HG03457 (cell line): ENCODE results near the gene SYNGR2.

Experiments
- ATAC-seq: cut with Tn5 transposase; IDR thresholded peaks from one replicate; pipeline ENCODE4 v1.9.1; 2021; ENCODE audit warnings: moderate number of reproducible peaks; ENCODE audit not compliant: unreplicated experiment

Gene SYNGR2

DNA sequence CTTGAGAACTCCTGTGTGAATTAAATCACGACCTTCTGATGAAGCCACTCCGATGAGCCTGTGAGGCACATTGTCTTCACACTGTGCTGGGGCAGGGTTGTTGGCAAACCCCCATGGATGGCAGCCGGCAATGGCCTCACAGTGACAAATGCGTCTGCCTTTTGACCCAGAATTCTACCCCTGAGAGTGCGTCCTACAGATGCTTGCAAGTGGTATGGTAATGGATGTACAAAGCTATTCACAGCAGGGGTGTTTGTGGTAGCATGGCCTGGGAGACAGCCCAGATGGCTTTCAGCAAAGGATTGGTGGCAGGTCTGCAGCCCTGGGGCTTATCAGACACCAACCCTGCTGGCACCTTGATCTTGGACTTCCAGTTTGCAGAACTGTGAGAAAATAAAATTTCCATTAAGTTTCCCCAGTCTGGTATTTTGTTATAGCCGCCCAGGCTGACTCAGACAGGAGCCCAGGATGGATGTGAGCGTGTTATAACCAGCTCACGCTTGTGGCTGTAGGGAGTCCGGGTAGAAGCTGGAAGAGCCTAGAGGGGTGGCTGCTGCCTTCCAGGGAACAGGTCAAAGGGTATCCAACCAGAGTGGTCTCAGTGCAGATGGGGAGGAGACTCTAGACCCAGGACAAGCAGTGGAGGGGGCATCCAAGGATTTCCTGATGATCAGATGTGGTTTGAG is 28.9 kb downstream of the SYNGR2 start:
- ATAC-seq, result no peak

DNA sequence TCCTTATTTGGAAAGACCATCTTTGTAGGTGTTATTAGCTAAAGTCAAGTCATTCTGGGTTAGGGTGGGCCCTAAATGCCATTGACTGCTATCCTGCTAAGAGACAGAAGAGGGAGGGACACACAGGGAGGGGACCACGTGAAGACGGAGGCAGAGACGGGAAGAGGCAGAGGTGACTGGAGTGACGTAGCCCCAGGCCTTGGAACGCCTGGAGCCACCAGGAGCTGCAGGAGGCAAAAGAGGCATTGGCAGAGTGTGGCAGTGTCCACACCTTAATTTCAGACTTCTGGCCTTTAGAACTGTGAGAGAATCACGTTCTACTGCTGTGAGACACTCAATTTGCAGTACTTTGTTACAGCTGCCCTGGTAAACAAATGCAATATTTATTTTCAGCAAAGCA is 32.1 kb downstream of the SYNGR2 start:
- ATAC-seq, result no peak

- ATAC-seq, result no peak
Measured at GRCh38 chr17:78202666-78203065, 34.3 kb downstream of the SYNGR2 start.

GRCh38 chr17:78204387-78205123 is 36.2 kb downstream of the SYNGR2 start:
- ATAC-seq, result no peak

DNA sequence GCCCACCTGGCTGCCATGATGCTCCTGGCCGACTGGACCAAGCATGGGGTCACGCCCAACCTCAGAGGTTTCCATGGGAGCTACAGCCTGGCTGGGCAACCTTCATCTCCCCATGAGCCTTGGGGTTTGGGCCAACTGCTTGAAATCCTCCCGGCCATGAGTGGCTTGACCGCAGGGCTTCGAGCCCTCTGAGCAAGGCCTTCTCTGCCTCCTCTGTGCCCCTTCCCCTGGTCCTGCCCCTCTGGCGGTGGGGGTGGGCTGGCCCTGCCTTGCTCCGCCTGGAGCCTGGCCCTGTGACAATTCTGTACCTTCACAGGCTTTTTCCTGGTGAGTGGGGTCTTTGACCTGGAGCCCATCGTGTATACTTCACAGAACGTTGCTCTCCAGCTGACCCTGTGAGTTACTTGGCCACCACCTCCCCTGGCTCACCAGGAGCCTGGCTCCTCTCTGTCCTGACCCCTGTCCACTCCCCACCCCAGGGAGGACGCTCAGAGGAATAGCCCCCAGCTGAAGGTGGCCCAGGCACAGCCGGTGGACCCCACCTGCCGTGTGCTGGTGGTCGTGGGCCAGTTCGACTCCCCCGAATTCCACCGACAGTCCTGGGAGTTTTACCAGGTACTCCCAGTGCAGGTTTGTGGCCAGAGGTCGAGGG is 36.9 kb downstream of the SYNGR2 start:
- no peak for ATAC-seq

- ATAC-seq, result no peak
Measured at GRCh38 chr17:78206298-78206697, 37.9 kb downstream of the SYNGR2 start.

DNA sequence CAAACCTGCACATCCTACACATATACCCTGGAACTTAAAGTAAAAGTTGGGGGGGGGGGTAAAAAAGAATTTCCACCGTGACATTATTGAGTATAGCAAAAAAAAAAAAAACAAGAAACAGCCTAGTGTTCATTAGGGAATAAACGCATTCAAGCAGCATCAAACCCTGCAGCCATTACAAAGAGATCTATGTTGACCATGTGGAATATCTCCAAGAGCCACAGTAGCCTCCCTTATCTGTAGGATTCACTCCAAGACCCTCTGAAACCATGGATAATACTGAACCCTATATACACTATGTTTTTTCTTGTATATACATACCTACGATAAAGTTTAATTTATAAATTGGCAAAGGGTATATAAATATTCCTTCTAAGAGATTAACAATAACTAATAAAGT is 40.1 kb downstream of the SYNGR2 start:
- ATAC-seq, result no peak

- no peak for ATAC-seq
Measured at GRCh38 chr17:78210111-78210510, 41.7 kb downstream of the SYNGR2 start.

GRCh38 chr17:78211032-78211431 is 42.7 kb downstream of the SYNGR2 start:
- no peak for ATAC-seq

DNA sequence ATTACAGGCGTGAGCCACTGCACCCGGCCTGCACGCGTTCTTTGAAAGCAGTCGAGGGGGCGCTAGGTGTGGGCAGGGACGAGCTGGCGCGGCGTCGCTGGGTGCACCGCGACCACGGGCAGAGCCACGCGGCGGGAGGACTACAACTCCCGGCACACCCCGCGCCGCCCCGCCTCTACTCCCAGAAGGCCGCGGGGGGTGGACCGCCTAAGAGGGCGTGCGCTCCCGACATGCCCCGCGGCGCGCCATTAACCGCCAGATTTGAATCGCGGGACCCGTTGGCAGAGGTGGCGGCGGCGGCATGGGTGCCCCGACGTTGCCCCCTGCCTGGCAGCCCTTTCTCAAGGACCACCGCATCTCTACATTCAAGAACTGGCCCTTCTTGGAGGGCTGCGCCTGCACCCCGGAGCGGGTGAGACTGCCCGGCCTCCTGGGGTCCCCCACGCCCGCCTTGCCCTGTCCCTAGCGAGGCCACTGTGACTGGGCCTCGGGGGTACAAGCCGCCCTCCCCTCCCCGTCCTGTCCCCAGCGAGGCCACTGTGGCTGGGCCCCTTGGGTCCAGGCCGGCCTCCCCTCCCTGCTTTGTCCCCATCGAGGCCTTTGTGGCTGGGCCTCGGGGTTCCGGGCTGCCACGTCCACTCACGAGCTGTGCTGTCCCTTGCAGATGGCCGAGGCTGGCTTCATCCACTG is 45.8 kb downstream of the SYNGR2 start, which contains the start of gene BIRC5:
Gene BIRC5 (plus strand): TSS at position 238 of the 690 bp plus-strand sequence. CDS start 64 bp downstream, at position 302.
- no peak for ATAC-seq

DNA sequence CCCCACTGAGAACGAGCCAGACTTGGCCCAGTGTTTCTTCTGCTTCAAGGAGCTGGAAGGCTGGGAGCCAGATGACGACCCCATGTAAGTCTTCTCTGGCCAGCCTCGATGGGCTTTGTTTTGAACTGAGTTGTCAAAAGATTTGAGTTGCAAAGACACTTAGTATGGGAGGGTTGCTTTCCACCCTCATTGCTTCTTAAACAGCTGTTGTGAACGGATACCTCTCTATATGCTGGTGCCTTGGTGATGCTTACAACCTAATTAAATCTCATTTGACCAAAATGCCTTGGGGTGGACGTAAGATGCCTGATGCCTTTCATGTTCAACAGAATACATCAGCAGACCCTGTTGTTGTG is 46.3 kb downstream of the SYNGR2 start:
- ATAC-seq, result no peak

DNA sequence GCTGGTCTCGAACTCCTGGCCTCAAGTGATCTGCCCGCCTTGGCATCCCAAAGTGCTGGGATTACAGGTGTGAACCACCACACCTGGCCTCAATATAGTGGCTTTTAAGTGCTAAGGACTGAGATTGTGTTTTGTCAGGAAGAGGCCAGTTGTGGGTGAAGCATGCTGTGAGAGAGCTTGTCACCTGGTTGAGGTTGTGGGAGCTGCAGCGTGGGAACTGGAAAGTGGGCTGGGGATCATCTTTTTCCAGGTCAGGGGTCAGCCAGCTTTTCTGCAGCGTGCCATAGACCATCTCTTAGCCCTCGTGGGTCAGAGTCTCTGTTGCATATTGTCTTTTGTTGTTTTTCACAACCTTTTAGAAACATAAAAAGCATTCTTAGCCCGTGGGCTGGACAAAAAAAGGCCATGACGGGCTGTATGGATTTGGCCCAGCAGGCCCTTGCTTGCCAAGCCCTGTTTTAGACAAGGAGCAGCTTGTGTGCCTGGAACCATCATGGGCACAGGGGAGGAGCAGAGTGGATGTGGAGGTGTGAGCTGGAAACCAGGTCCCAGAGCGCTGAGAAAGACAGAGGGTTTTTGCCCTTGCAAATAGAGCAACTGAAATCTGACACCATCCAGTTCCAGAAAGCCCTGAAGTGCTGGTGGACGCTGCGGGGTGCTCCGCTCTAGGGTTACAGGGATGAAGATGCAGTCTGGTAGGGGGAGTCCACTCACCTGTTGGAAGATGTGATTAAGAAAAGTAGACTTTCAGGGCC is 51.2 kb downstream of the SYNGR2 start:
- no peak for ATAC-seq
